HEK293T (cell line): Measurements from ENCODE around the gene PLEKHG4B.

Source experiments
- CTCF ChIA-PET: fragments of 350-600 bp; formaldehyde crosslinking; extraction: SDS; loops from one replicate; lab custom pipeline; 2021; ENCODE audit warnings: antibody characterized with exemption, inconsistent platforms; lab: Yijun Ruan, JAX
- POLR2A ChIA-PET: fragments of 350-600 bp; formaldehyde crosslinking; extraction: SDS; loops from one replicate; lab custom pipeline; 2020; ENCODE audit warnings: antibody characterized with exemption, inconsistent platforms; lab: Yijun Ruan, JAX
- DNase-seq: peaks from one replicate; pipeline ENCODE4 v3.0.0; 2012; ENCODE audit warnings: mixed read lengths; ENCODE audit errors: extremely low spot score
- ARNT ChIP-seq: fragments of 450-650 bp; IDR thresholded peaks from 2 replicates; pipeline ENCODE4 v1.6.1; 2017; ENCODE audit warnings: mild to moderate bottlenecking
- BHLHE40 ChIP-seq: fragments of 450-650 bp; IDR thresholded peaks from 2 replicates; pipeline ENCODE4 v1.6.1; 2016; ENCODE audit warnings: mild to moderate bottlenecking, moderate library complexity, borderline replicate concordance
- CTBP1 ChIP-seq: fragments of 450-650 bp; IDR thresholded peaks from 2 replicates; pipeline ENCODE4 v1.6.1; 2016; ENCODE audit warnings: borderline replicate concordance
- ELF4 ChIP-seq: fragments of 450-650 bp; IDR thresholded peaks from 2 replicates; pipeline ENCODE4 v1.6.1; 2017; ENCODE audit warnings: antibody characterized with exemption
- FOXA1 ChIP-seq: fragments of 450-650 bp; IDR thresholded peaks from 2 replicates; pipeline ENCODE4 v1.6.1; 2016; ENCODE audit warnings: mild to moderate bottlenecking
- FOXK2 ChIP-seq: fragments of 450-650 bp; IDR thresholded peaks from 2 replicates; pipeline ENCODE4 v1.6.1; 2016; ENCODE audit warnings: mild to moderate bottlenecking
- FOXM1 ChIP-seq: fragments of 450-650 bp; IDR thresholded peaks from 2 replicates; pipeline ENCODE4 v1.6.1; 2017; ENCODE audit warnings: mild to moderate bottlenecking, borderline replicate concordance
- HDGF ChIP-seq: fragments of 450-650 bp; IDR thresholded peaks from 2 replicates; pipeline ENCODE4 v1.6.1; 2017; ENCODE audit warnings: antibody characterized with exemption, borderline replicate concordance
- L3MBTL2 ChIP-seq: fragments of 450-650 bp; conservative IDR thresholded peaks from 2 replicates; pipeline ENCODE4 v1.6.1; 2016; ENCODE audit warnings: mild to moderate bottlenecking
- LEF1 ChIP-seq: fragments of 450-650 bp; IDR thresholded peaks from 2 replicates; pipeline ENCODE4 v1.6.1; 2017; ENCODE audit warnings: mild to moderate bottlenecking, borderline replicate concordance
- NFRKB ChIP-seq: fragments of 450-650 bp; IDR thresholded peaks from 2 replicates; pipeline ENCODE4 v1.6.1; 2016; ENCODE audit warnings: mild to moderate bottlenecking, moderate library complexity
- SP1 ChIP-seq: fragments of 450-650 bp; IDR thresholded peaks from 2 replicates; pipeline ENCODE4 v1.6.1; 2017
- SUZ12 ChIP-seq: fragments of 450-650 bp; IDR thresholded peaks from 2 replicates; pipeline ENCODE4 v1.6.1; 2016; ENCODE audit warnings: mild to moderate bottlenecking
- TARDBP ChIP-seq: fragments of 450-650 bp; IDR thresholded peaks from 2 replicates; pipeline ENCODE4 v1.6.1; 2016
- ZNF384 ChIP-seq: fragments of 450-650 bp; IDR thresholded peaks from 2 replicates; pipeline ENCODE4 v1.6.1; 2016
- TF ChIP-seq, protein P1 (sequence below): fragments of 450-650 bp; IDR thresholded peaks from 2 replicates; pipeline ENCODE4 v1.6.1; 2016

Gene PLEKHG4B

DNA sequence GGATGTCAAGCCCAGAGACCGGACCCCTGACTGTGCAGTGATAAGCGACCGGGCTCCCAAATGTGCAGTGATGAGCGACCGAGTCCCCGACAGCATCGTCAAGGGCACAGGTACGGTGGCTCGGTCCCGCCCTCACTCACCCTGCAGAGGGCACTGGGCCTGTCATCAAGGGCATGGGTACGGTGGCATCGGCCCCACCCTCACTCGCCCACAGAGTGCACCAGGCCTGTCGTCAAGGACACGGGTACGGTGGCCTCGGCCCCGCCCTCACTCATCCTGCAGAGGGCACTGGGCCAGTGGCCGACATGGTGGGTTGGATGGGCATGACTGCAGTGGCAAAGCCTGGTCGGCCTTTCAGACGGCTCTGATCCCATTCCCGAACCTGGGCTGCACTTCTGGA, 89.6 kb downstream of the PLEKHG4B start:
- POLR2A ChIA-PET: no interaction called here
- CTCF ChIA-PET: no interaction called here
- no peak for DNase-seq

DNA sequence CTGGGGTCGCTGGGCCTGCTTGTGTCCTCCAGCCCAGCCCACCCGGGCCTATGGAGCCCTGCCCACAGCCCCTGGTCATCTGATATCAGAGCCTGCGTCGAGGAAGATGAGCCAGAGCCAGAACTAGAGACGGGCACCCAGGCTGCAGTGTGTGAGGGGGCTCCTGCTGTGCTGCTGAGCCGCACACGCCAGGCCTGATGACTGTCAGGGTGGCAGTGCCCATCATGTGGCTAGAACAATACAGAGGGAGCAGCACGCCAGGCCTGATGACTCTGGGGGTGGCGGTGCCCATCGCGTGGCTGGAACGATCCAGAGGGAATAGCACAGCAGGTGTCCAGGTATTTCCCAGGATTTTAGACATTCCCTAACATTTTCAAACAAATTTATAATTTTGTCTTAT, 90.2 kb downstream of the PLEKHG4B start:
- no peak for TF ChIP-seq HDGF
- no peak for TF ChIP-seq TARDBP
- TF ChIP-seq BHLHE40: no peak
- TF ChIP-seq ZNF384: no peak
- no peak for TF ChIP-seq LEF1
- no peak for TF ChIP-seq ARNT
- TF ChIP-seq CTBP1: no peak
- no peak for TF ChIP-seq NFRKB
- TF ChIP-seq SUZ12: no peak
- no peak for TF ChIP-seq FOXK2
- no peak for TF ChIP-seq ELF4
- no peak for TF ChIP-seq L3MBTL2
- TF ChIP-seq, protein P1, sequence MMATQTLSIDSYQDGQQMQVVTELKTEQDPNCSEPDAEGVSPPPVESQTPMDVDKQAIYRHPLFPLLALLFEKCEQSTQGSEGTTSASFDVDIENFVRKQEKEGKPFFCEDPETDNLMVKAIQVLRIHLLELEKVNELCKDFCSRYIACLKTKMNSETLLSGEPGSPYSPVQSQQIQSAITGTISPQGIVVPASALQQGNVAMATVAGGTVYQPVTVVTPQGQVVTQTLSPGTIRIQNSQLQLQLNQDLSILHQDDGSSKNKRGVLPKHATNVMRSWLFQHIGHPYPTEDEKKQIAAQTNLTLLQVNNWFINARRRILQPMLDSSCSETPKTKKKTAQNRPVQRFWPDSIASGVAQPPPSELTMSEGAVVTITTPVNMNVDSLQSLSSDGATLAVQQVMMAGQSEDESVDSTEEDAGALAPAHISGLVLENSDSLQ: no peak
- no peak for TF ChIP-seq SP1
- TF ChIP-seq FOXM1: no peak
- no peak for TF ChIP-seq FOXA1
- no peak for DNase-seq
- POLR2A ChIA-PET: no interaction called here
- CTCF ChIA-PET: no interaction called here

More for the DNA sequence above, 89.6 kb downstream of the PLEKHG4B start:
- TF ChIP-seq ELF4 (no peak), BHLHE40 (no peak), TARDBP (no peak), LEF1 (no peak), FOXK2 (no peak), L3MBTL2 (no peak), FOXM1 (no peak), ARNT (no peak), NFRKB (no peak), HDGF (no peak), SP1 (no peak), ZNF384 (no peak), SUZ12 (no peak), FOXA1 (no peak), CTBP1 (no peak)
- TF ChIP-seq, protein P1: no peak

DNA sequence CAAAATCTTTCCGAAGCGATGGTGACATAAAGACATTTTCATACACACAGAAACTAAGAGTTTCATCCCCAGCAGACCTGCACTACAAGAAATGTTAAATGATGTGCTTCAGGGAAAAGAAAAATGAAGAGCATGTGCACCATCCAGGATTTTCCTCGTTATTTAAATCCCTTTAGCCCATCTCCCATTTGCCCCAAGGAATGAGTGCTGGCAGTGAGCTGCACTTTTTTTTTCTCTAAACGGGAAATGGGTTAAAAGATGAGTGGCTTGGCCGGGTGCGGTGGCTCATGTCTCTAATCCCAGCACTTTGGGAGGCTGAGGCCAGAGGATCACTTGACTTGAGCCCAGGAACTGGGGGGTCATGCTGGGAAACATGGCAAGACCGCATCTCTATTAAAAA, 92.5 kb downstream of the PLEKHG4B start:
- ChIA-PET CTCF (no interaction called here), POLR2A (no interaction called here)
- TF ChIP-seq L3MBTL2 (no peak), NFRKB (no peak), TARDBP (no peak), ARNT (no peak), FOXK2 (no peak), CTBP1 (no peak), ELF4 (no peak), FOXA1 (no peak), ZNF384 (no peak), BHLHE40 (no peak), SP1 (no peak), SUZ12 (no peak)
- no peak for DNase-seq

DNA sequence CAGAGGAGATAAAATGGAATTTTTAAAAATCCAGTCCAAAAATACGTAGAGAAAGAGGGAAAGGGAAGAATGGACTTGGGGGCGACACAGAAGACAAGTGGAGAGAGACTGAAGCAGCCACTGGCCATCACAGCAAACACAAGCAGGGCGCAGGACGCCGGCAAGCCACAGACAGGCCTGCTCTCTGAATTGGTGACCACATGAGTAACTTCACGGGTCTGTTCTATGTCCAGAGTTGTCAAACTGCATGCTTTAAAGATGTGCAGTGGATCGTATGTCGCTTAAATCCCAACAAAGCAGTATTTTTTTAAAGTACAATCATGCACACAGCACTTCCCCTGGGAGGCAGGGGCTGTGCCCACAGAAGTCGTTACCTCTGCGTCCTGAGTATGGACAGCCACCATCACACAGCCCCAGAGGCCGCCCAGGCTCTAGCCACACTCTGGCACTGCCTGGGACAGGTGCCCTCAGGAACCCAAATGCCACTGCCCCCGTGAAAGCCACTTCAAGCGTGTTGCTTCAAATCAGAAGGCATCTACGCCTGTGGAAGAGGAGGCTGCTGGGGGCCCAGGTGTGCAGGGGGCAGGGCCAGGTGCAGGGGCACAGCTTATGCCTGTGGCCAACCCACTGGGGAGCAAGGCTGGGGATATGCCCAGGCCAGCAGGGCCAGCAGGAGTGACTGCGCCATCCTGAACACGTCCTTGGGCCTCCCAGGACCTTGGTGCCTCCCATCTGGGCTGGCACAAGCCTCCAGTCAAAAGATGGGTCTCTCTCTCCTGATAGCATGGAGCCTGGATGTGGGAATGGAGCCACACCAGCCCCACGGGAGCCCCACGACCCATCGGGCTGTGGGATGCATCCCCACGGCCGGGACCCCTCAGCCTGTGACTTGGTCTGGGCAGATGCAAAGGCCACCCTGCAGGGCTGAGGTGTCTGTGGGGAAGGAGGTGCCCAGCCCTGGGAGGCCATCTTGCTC, 93.4 kb downstream of the PLEKHG4B start:
- ChIA-PET POLR2A (no interaction called here), CTCF (no interaction called here)
- TF ChIP-seq ELF4: no peak
- TF ChIP-seq LEF1: no peak
- TF ChIP-seq SUZ12: no peak
- TF ChIP-seq L3MBTL2: no peak
- TF ChIP-seq ARNT: no peak
- DNase-seq: no peak

DNA sequence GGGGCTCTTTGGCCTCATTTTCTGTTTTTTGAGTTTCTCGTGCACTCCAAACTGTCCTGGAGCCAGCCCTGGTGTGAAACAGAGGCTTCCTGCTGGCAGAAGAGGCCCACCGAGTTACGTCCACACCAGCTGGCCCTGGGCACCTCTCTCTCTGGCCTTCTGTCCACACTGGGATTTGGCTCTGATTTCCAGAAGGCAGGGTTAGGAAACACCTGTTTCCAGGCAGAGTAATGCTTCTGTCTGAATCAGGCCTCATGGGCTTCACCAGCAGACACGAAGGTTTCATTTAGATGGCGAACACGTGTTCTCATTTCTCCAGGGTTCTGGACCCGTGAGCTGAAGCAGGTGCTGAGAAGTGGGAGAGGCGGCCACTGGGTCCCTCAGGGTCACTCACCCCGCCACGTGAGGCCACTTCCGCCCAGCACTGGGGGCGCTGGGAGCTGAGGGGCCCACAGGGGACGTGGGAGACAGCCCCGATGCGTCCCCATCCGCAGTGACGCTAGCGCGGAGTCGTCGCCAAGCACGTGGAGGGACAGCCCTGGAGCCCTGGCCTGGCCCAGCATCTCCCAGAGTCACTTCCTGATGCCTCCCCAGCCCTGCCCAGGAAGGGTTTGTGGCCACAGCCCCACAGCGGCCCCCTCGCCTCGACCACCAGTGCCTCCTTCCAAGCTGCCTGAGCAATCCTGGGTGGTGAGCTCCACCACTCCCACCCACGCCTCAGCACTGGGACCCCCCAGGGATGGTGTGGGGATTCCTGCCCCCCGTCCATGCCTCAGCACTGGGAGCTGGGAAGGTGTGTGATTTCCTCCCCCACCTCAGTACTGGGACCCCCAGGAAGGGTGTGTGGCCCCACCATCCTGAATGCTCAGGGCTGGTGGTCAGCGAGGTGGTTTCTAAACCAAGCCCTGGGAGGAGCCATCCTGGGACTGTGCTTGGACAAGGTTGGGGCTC, 94.4 kb downstream of the PLEKHG4B start:
- ChIA-PET POLR2A (no interaction called here), CTCF (no interaction called here)
- TF ChIP-seq ELF4: no peak
- TF ChIP-seq LEF1: no peak
- TF ChIP-seq TARDBP: no peak
- no peak for TF ChIP-seq CTBP1
- no peak for TF ChIP-seq SUZ12
- no peak for TF ChIP-seq L3MBTL2
- TF ChIP-seq NFRKB: no peak
- no peak for TF ChIP-seq FOXK2
- no peak for TF ChIP-seq HDGF
- no peak for TF ChIP-seq SP1
- TF ChIP-seq, protein P1: no peak
- no peak for TF ChIP-seq ARNT
- no peak for TF ChIP-seq FOXM1
- TF ChIP-seq ZNF384: no peak
- TF ChIP-seq FOXA1: no peak
- TF ChIP-seq BHLHE40: no peak

More for the DNA sequence above, 94.4 kb downstream of the PLEKHG4B start:
- DNase-seq: no peak
